K562 (cell line): ENCODE measurements around the gene SLCO3A1. TPM values are rescaled to one million over a fixed set of nuclear protein-coding genes. Genes with fewer than 3 reads are reported as not detected.

Experiments
- ATAC-seq: fragments of 200-7000 bp; cut with Tn5 transposase; 3 replicates; pipeline ENCODE4 v1.9.1; 2020; ENCODE audit warnings: moderate library complexity
- BruUV-seq: library from RNA; stranded (reverse); fragments of 400-500 nt; replicated peaks from 2 replicates; lab custom pipeline; 2021; lab: Mats Ljungman, UMichigan
- CTCF ChIA-PET: fragments of 300-600 bp; formaldehyde crosslinking; extraction: SDS; loops from one replicate; lab custom pipeline; 2021; ENCODE audit warnings: low intra/inter-chr PET ratio; lab: Yijun Ruan, JAX
- POLR2A ChIA-PET: fragments of 300-600, 350-650 bp; sonication (Branson Sonifier 250); formaldehyde crosslinking; extraction: SDS; loops from one replicate; lab custom pipeline; 2021; ENCODE audit warnings: antibody characterized with exemption, inconsistent platforms; lab: Yijun Ruan, JAX
- DNase-seq, 4 experiments: peaks; one replicate each; pipeline versions ENCODE4 v3.0.0 to v3.0.0-alpha.2; 2011 to 2018; ENCODE audit warnings: low spot score in 3 of 4, mixed read lengths in 3 of 4; ENCODE audit errors: extremely low read depth in 1 of 4
- FAIRE-seq: peaks from 2 replicates; lab custom pipeline; 2011; peaks lifted over from hg19 to GRCh38; lab: Jason Lieb, UNC
- H2AFZ ChIP-seq: 2 replicates; pipeline ENCODE4 v1.6.0; 2011; ENCODE audit warnings: low read depth, low read length, control low read depth, inconsistent platforms
- H3K27ac ChIP-seq: fragments of 200-600 bp; 3 replicates; pipeline ENCODE4 v1.8.0; 2011; ENCODE audit warnings: low read depth, mild to moderate bottlenecking, control low read depth, inconsistent platforms, low read length, moderate library complexity, mixed read lengths; ENCODE audit errors: extremely low read depth
- H3K27me3 ChIP-seq, 2 experiments: fragments of 300-600 bp in 1 of 2; 2 replicates in 1 of 2; 3 replicates in 1 of 2; pipeline versions ENCODE4 v1.6.0 to v1.8.0; 2011; ENCODE audit warnings: inconsistent platforms in 2 of 2, low read length in 2 of 2, mild to moderate bottlenecking in 1 of 2, mixed read lengths in 1 of 2, moderate library complexity in 1 of 2; ENCODE audit not compliant: control insufficient read depth in 2 of 2, insufficient read depth in 2 of 2
- H3K36me3 ChIP-seq: fragments of 300-600 bp; 3 replicates; pipeline ENCODE4 v1.8.0; 2011; ENCODE audit warnings: mild to moderate bottlenecking, low read length, inconsistent platforms; ENCODE audit not compliant: control insufficient read depth, insufficient read depth
- H3K4me1 ChIP-seq, 2 experiments: fragments of 200-600 bp in 1 of 2; replicated peaks in 1 of 2; 2 replicates in 1 of 2; 3 replicates in 1 of 2; pipeline versions ENCODE4 v1.5.1 to v1.8.0; 2011; ENCODE audit warnings: inconsistent platforms in 2 of 2, low read length in 2 of 2, mild to moderate bottlenecking in 1 of 2, mixed read lengths in 1 of 2, moderate library complexity in 1 of 2; ENCODE audit not compliant: control insufficient read depth in 2 of 2, insufficient read depth in 2 of 2
- H3K4me2 ChIP-seq: 2 replicates; pipeline ENCODE4 v1.6.1; 2011; ENCODE audit warnings: low read length, control low read depth, inconsistent platforms, mixed read lengths; ENCODE audit not compliant: insufficient read depth
- H3K4me3 ChIP-seq: fragments of 200-600 bp; sonication (generic), shearing (Covaris generic); 2 replicates; pipeline ENCODE4 v1.5.1; 2016; ENCODE audit warnings: control low read depth, inconsistent platforms
- H3K79me2 ChIP-seq: fragments of 200-600 bp; 3 replicates; pipeline ENCODE4 v1.8.0; 2011; ENCODE audit warnings: low read length, inconsistent platforms; ENCODE audit not compliant: control insufficient read depth, insufficient read depth
- H3K9ac ChIP-seq, 2 experiments: 2 replicates each; pipeline versions ENCODE4 v1.6.0 to v1.6.1; 2011; ENCODE audit warnings: low read depth in 2 of 2, low read length in 2 of 2, control low read depth in 1 of 2, inconsistent platforms in 1 of 2, mild to moderate bottlenecking in 1 of 2, mixed read lengths in 1 of 2; ENCODE audit not compliant: insufficient read depth in 1 of 2
- H3K9me1 ChIP-seq: one replicate; pipeline ENCODE4 v1.6.0; 2011; ENCODE audit warnings: inconsistent platforms, mild to moderate bottlenecking, low read length, moderate library complexity; ENCODE audit not compliant: control insufficient read depth, insufficient read depth
- H3K9me3 ChIP-seq: replicated peaks from 2 replicates; pipeline ENCODE4 v1.5.1; 2011; ENCODE audit warnings: low read depth, low read length, inconsistent platforms; ENCODE audit not compliant: control insufficient read depth, insufficient read depth
- H4K20me1 ChIP-seq: replicated peaks from 2 replicates; pipeline ENCODE4 v1.6.1; 2011; ENCODE audit warnings: low read length, inconsistent platforms, mixed read lengths; ENCODE audit not compliant: control insufficient read depth, insufficient read depth
- CREBBP ChIP-seq: IDR thresholded peaks from one replicate; pipeline ENCODE4 v1.6.1; 2012; ENCODE audit warnings: low read depth, mild to moderate bottlenecking, control low read depth, inconsistent platforms, low read length
- ELF2 ChIP-seq: fragments of 250-450 bp; sonication (Bioruptor Pico); IDR thresholded peaks from 2 replicates; pipeline ENCODE4 v1.5.0; 2021; ENCODE audit warnings: mild to moderate bottlenecking
- HDGF ChIP-seq: fragments of 450-650 bp; IDR thresholded peaks from 2 replicates; pipeline ENCODE4 v1.6.1; 2016
- HSF4 ChIP-seq: fragments of 250-450 bp; sonication (Bioruptor Pico); IDR thresholded peaks from 2 replicates; pipeline ENCODE4 v2.1.2; 2022; ENCODE audit warnings: mild to moderate bottlenecking, moderate library complexity, borderline replicate concordance
- KHSRP ChIP-seq: fragments of 450-650 bp; IDR thresholded peaks from 2 replicates; pipeline ENCODE4 v1.6.1; 2017
- MCM5 ChIP-seq: fragments of 450-650 bp; IDR thresholded peaks from 2 replicates; pipeline ENCODE4 v1.6.1; 2016; ENCODE audit warnings: low read depth
- MTF1 ChIP-seq: fragments of 250-450 bp; sonication (Bioruptor Pico); IDR thresholded peaks from 2 replicates; pipeline ENCODE4 v1.9.0; 2021; ENCODE audit warnings: moderate library complexity, mild to moderate bottlenecking, inconsistent platforms, borderline replicate concordance
- NCOA6 ChIP-seq: fragments of 450-650 bp; IDR thresholded peaks from 2 replicates; pipeline ENCODE4 v1.6.1; 2017; ENCODE audit warnings: mild to moderate bottlenecking
- POLR2B ChIP-seq: fragments of 450-650 bp; IDR thresholded peaks from 2 replicates; pipeline ENCODE4 v1.6.1; 2018; ENCODE audit warnings: low read depth; ENCODE audit not compliant: partially characterized antibody
- RBM14 ChIP-seq: fragments of 200-400 bp; formaldehyde crosslinking; IDR thresholded peaks from 2 replicates; pipeline ENCODE4 v1.6.1; 2018; ENCODE audit warnings: low read depth, mild to moderate bottlenecking, low read length, moderate library complexity, borderline replicate concordance; ENCODE audit not compliant: insufficient read depth
- WHSC1 ChIP-seq: IDR thresholded peaks from one replicate; pipeline ENCODE4 v1.6.1; 2012; ENCODE audit warnings: low read length, control low read depth, inconsistent platforms
- ZNF79 ChIP-seq: fragments of 250-450 bp; sonication (Bioruptor Pico); IDR thresholded peaks from 2 replicates; pipeline ENCODE4 v1.4.0; 2020; ENCODE audit warnings: low read depth, mild to moderate bottlenecking, moderate library complexity
- WGBS: fragments of 100-300 bp; shearing (Covaris generic); methylation state at CpG from one replicate; pipeline ENCODE4 v1.1.6; 2016; ENCODE audit warnings: low coverage, mixed read lengths; ENCODE audit not compliant: insufficient coverage; ENCODE audit errors: missing lambda C conversion rate; 5-methylcytosine and 5-hydroxymethylcytosine counted together
- in situ Hi-C: fragments of 300-500 bp; cut with MboI; formaldehyde crosslinking; loops from 4 replicates; pipeline ENCODE4 v1.15.0; 2018; ENCODE audit warnings: inconsistent platforms, mixed read lengths
- intact Hi-C: fragments of 100-400 bp; cut with micrococcal nuclease; formaldehyde crosslinking; loops from 2 replicates; pipeline ENCODE4 v1.14.2; 2022
- polyA plus RNA-seq, 8 experiments: library from polyadenylated mRNA; depleted of rRNA in 4 of 8; stranded (reverse) in 5 of 8; unstranded in 3 of 8; fragments of >200 nt; fragmentation: Nextera tagmentation in 2 of 8; fragmentation: Illumina TruSeq in 1 of 8; extraction: Ambion mirVana in 2 of 8; extraction: Trizol in 1 of 8; gene quantifications; 2 replicates each; pipeline versions ENCODE4 v1.2.1 to v1.2.3, GENCODE V29; 2011 to 2014; ENCODE audit warnings: inconsistent platforms in 1 of 8, missing spikeins in 1 of 8
- total RNA-seq, 7 experiments: library from RNA; depleted of rRNA in 6 of 7; stranded (reverse); fragments of >200 nt in 6 of 7; fragmentation: Illumina TruSeq in 2 of 7; extraction: Trizol in 2 of 7; gene quantifications; 2 replicates each; pipeline versions ENCODE4 v1.2.1 to v1.2.3, GENCODE V29; 2011 to 2021; ENCODE audit warnings: low replicate concordance in 1 of 7
- TF ChIP-seq, protein P1 (sequence below): sonication (generic); formaldehyde crosslinking; IDR thresholded peaks from 2 replicates; pipeline ENCODE4 v1.8.0; 2022; ENCODE audit warnings: mild to moderate bottlenecking, missing genetic modification reagents, borderline replicate concordance
- TF ChIP-seq, protein P2 (sequence below): sonication (generic); formaldehyde crosslinking; IDR thresholded peaks from 2 replicates; pipeline ENCODE4 v1.8.0; 2022; ENCODE audit warnings: mild to moderate bottlenecking, missing genetic modification reagents
- TF ChIP-seq, protein P3 (sequence below): fragments of 200-800 bp; sonication (Bioruptor generic); IDR thresholded peaks from 2 replicates; pipeline ENCODE4 v1.6.1; 2017; ENCODE audit warnings: missing genetic modification characterization, missing compliant biosample characterization

The SLCO3A1 gene
- total and polyA plus RNA-seq, 9 of the 15 experiments (the other 6 are each of a cell fraction or from before 2014, with no cell fraction given), result 0.01 to 0.84 (median 0.06) TPM; not detected in 3

DNA sequence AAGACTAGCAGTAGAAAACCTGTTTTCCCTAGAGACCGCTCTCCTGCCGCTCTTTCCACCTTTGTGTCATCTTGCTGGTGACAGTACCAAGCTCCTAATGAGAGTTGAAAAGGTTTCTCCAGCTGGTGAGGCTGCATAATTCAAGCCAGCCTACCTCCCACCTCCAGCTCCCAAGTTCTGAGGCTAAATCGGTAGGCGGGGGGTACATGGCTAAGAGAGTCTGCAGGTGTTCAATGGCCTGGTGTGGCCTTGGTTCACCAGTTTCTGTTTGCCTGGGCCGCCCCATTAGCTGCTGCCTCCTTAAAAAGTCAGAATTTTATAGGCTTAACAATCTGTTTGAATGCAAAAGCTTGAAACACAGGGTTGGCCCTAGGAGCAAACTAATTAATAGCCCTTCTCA is 262.8 kb downstream of the SLCO3A1 start:
- no peak for DNase-seq
- Histone ChIP-seq H3K9me3 (no peaks in the 10 kb centered on the region), H3K4me1 (no peaks in the 10 kb centered on the region), H3K27me3 (no peaks in the 10 kb centered on the region; a peak in 1 of 5 replicates), H3K36me3 (no peaks in the 10 kb centered on the region), H3K4me2 (no peak overlapping the region), H3K4me3 (no peak overlapping the region), H3K9me1 (no peaks in the 10 kb centered on the region), H4K20me1 (no peaks in the 10 kb centered on the region), H3K79me2 (no peaks in the 10 kb centered on the region), H3K27ac (no peak overlapping the region), H2AFZ (no peak overlapping the region), H3K9ac (no peak overlapping the region)
- ATAC-seq, result no peak
- intact Hi-C loops, result no loop called here
- WGBS, result 0% methylated on average over 5 of the region's 5 CpGs
- FAIRE-seq, result no peak
- CTCF ChIA-PET, result no interaction called here
- no TSS peak for BruUV-seq
- POLR2A ChIA-PET, result interaction anchor here (0.8 kb wide), 1 partner anchor 20 kb away, joined by 3 read pairs; no protein-coding TSS in a partner anchor
- TF ChIP-seq HSF4 (CRISPR knock-in tag) (no peak), MCM5 (no peak), KHSRP (no peak), MTF1 (CRISPR knock-in tag) (no peak), POLR2B (no peak), NCOA6 (no peak), ELF2 (CRISPR knock-in tag) (no peak), ZNF79 (CRISPR knock-in tag) (no peak), WHSC1 (no peak), CREBBP (no peak), RBM14 (no peak), HDGF (no peak)
- TF ChIP-seq, protein P1, sequence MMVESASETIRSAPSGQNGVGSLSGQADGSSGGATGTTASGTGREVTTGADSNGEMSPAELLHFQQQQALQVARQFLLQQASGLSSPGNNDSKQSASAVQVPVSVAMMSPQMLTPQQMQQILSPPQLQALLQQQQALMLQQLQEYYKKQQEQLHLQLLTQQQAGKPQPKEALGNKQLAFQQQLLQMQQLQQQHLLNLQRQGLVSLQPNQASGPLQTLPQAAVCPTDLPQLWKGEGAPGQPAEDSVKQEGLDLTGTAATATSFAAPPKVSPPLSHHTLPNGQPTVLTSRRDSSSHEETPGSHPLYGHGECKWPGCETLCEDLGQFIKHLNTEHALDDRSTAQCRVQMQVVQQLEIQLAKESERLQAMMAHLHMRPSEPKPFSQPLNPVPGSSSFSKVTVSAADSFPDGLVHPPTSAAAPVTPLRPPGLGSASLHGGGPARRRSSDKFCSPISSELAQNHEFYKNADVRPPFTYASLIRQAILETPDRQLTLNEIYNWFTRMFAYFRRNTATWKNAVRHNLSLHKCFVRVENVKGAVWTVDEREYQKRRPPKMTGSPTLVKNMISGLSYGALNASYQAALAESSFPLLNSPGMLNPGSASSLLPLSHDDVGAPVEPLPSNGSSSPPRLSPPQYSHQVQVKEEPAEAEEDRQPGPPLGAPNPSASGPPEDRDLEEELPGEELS, result no peak
- TF ChIP-seq, protein P2, sequence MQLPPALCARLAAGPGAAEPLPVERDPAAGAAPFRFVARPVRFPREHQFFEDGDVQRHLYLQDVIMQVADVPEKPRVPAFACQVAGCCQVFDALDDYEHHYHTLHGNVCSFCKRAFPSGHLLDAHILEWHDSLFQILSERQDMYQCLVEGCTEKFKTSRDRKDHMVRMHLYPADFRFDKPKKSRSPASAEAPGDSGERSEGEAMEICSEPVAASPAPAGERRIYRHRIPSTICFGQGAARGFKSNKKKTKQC (CRISPR knock-in tag), result no peak
- TF ChIP-seq, protein P3, sequence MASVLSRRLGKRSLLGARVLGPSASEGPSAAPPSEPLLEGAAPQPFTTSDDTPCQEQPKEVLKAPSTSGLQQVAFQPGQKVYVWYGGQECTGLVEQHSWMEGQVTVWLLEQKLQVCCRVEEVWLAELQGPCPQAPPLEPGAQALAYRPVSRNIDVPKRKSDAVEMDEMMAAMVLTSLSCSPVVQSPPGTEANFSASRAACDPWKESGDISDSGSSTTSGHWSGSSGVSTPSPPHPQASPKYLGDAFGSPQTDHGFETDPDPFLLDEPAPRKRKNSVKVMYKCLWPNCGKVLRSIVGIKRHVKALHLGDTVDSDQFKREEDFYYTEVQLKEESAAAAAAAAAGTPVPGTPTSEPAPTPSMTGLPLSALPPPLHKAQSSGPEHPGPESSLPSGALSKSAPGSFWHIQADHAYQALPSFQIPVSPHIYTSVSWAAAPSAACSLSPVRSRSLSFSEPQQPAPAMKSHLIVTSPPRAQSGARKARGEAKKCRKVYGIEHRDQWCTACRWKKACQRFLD (CRISPR knock-in tag), result no peak
- in situ Hi-C loops, result no loop called here
